Measurements from ENCODE around the gene GPX7. TPM values are rescaled to one million over a fixed set of nuclear protein-coding genes. Genes with fewer than 3 reads are reported as not detected.

GPX7 gene
- total RNA-seq, 2 experiments from 2014 or later = 11.7 to 12.5 TPM

GRCh38 chr1:52593495-52593894, 8.7 kb upstream of the GPX7 start:
- ATAC-seq (ENCODE audit: poor library complexity) = no peak
- H3K36me3 Mint-ChIP-seq (ENCODE audit: low read depth) = no peaks in the 10 kb centered on the region
- CTCF ChIA-PET = no interaction called here

GRCh38 chr1:52595061-52595460, 7.1 kb upstream of the GPX7 start:
- Histone ChIP-seq H3K27ac (ENCODE audit: low read depth in 1 of 2, low read length in 2 of 2) (no peak overlapping the region), H3K9me3 (ENCODE audit: control insufficient read depth in 1 of 2, insufficient read depth in 1 of 2, low read length in 2 of 2) (no peaks in the 10 kb centered on the region), H3K4me1 (ENCODE audit: insufficient read depth, low read length) (no peaks in the 10 kb centered on the region), H3K4me3 (ENCODE audit: low read length) (no peak overlapping the region), H3K36me3 (ENCODE audit: insufficient read depth, low read length) (no peaks in the 10 kb centered on the region), H3K27me3 (ENCODE audit: control insufficient read depth in 1 of 2, insufficient read depth in 2 of 2, low read length in 2 of 2) (no peaks in the 10 kb centered on the region)
- ChIA-PET CTCF (no interaction called here), POLR2A (interaction anchor here (1.0 kb wide), 1 partner anchor 43 kb away, joined by 4 read pairs; no protein-coding TSS in a partner anchor)
- TF ChIP-seq CTCF (IDR thresholded peaks at IDR 0.05) = no peak
- H3K27me3 Mint-ChIP-seq = no peaks in the 10 kb centered on the region
- no peaks in the 10 kb centered on the region for H3K9me3 Mint-ChIP-seq
- H3K4me1 Mint-ChIP-seq (ENCODE audit: low read depth) = no peaks in the 10 kb centered on the region
- H3K36me3 Mint-ChIP-seq (ENCODE audit: low read depth) = no peaks in the 10 kb centered on the region
- DNase-seq = no peak
- no peak overlapping the region for H3K27ac Mint-ChIP-seq
- ATAC-seq (ENCODE audit: poor library complexity) = no peak
- intact Hi-C loops (cut with DNase I, micrococcal nuclease) = loop anchor here in 1 of 2 experiments (10.0 kb wide), 1 partner anchor 190 kb away; no protein-coding TSS in a partner anchor
- no peak overlapping the region for H3K4me3 Mint-ChIP-seq

More at GRCh38 chr1:52593495-52593894, 8.7 kb upstream of the GPX7 start:
- no peaks in the 10 kb centered on the region for H3K27me3 ChIP-seq (ENCODE audit: control insufficient read depth in 1 of 2, insufficient read depth in 2 of 2, low read length in 2 of 2)
- no peaks in the 10 kb centered on the region for H3K4me1 ChIP-seq (ENCODE audit: insufficient read depth, low read length)
- Mint-ChIP-seq H3K9me3 (no peaks in the 10 kb centered on the region), H3K4me3 (no peak overlapping the region), H3K4me1 (ENCODE audit: low read depth) (no peaks in the 10 kb centered on the region), H3K27ac (no peak overlapping the region), H3K27me3 (no peaks in the 10 kb centered on the region)
- H3K4me3 ChIP-seq (ENCODE audit: low read length) = no peak overlapping the region
- no peak for TF ChIP-seq CTCF (IDR thresholded peaks at IDR 0.05)
- H3K36me3 ChIP-seq (ENCODE audit: insufficient read depth, low read length) = no peaks in the 10 kb centered on the region
- intact Hi-C loops (cut with DNase I, micrococcal nuclease) = loop anchor here in 1 of 2 experiments (10.0 kb wide), 1 partner anchor 191 kb away; no protein-coding TSS in a partner anchor
- H3K9me3 ChIP-seq (ENCODE audit: control insufficient read depth in 1 of 2, insufficient read depth in 1 of 2, low read length in 2 of 2) = no peaks in the 10 kb centered on the region
- DNase-seq = no peak
- POLR2A ChIA-PET = no interaction called here
- H3K27ac ChIP-seq (ENCODE audit: low read depth in 1 of 2, low read length in 2 of 2) = no peak overlapping the region

DNA sequence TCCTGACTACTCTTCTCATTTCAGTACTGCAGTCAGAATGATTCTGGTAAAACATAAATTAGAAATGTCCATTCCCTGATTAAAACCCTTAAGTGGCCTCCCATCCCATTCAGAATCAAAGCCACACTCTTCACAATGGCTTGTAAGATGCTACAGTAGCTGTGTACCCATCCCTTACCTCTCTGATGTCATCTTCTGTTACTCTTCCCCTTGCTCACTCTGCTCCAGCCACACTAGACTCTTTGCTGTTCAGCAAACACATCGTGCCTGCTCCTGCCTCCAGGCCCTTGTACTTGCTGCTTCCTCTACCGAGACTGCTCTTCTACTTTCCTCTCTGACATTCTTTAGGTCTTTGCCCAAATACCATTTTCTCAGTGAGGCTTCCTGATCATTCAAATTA, 4.3 kb upstream of the GPX7 start:
- TF ChIP-seq CTCF (IDR thresholded peaks at IDR 0.05) = no peak
- no peaks in the 10 kb centered on the region for H3K36me3 ChIP-seq (ENCODE audit: insufficient read depth, low read length)
- CTCF ChIA-PET = no interaction called here
- intact Hi-C loops (cut with DNase I, micrococcal nuclease) = loop anchor here in 1 of 2 experiments (10.0 kb wide), 1 partner anchor 187 kb away; no protein-coding TSS in a partner anchor
- H3K9me3 Mint-ChIP-seq = no peaks in the 10 kb centered on the region
- H3K4me3 ChIP-seq (ENCODE audit: low read length) = no peak overlapping the region
- no peaks in the 10 kb centered on the region for H3K9me3 ChIP-seq (ENCODE audit: control insufficient read depth in 1 of 2, insufficient read depth in 1 of 2, low read length in 2 of 2)
- ATAC-seq (ENCODE audit: poor library complexity) (no peak), DNase-seq (no peak)
- H3K27me3 ChIP-seq (ENCODE audit: control insufficient read depth in 1 of 2, insufficient read depth in 2 of 2, low read length in 2 of 2) = no peaks in the 10 kb centered on the region
- H3K27ac Mint-ChIP-seq = no peak overlapping the region
- H3K27me3 Mint-ChIP-seq = no peaks in the 10 kb centered on the region
- POLR2A ChIA-PET = no interaction called here
- H3K27ac ChIP-seq (ENCODE audit: low read depth in 1 of 2, low read length in 2 of 2) = no peak overlapping the region
- H3K36me3 Mint-ChIP-seq (ENCODE audit: low read depth) = peaks cover 2% of the 10 kb centered on the region
- peaks cover 20% of the 10 kb centered on the region for H3K4me1 ChIP-seq (ENCODE audit: insufficient read depth, low read length)
- H3K4me3 Mint-ChIP-seq = no peak overlapping the region
- peaks cover 9% of the 10 kb centered on the region for H3K4me1 Mint-ChIP-seq (ENCODE audit: low read depth)

Data from CD4-positive, alpha-beta T cell (primary cell).